A549 (cell line): ENCODE measurements around the gene DEFB115. TPM values are rescaled to one million over a fixed set of nuclear protein-coding genes. Genes with fewer than 3 reads are reported as not detected.

Source experiments
- ATAC-seq, 2 experiments: fragments of 200-7000 bp in 1 of 2; fragments of >200 bp in 1 of 2; cut with Nextera tagmentation in 1 of 2; cut with Tn5 transposase in 1 of 2; 3 replicates each; pipeline versions ENCODE4 v1.8.0 to v1.9.1; 2018 to 2020; ENCODE audit warnings: mild to moderate bottlenecking in 1 of 2, moderate library complexity in 1 of 2
- CTCF ChIA-PET: fragments of 300-600 bp; sonication (Branson Sonifier 250); formaldehyde crosslinking; extraction: SDS; loops from one replicate; lab custom pipeline; 2021; ENCODE audit warnings: antibody characterized with exemption, inconsistent platforms; lab: Yijun Ruan, JAX
- POLR2A ChIA-PET: fragments of 350-600 bp; formaldehyde crosslinking; extraction: SDS; loops from one replicate; lab custom pipeline; 2021; ENCODE audit warnings: antibody characterized with exemption, inconsistent platforms; lab: Yijun Ruan, JAX
- DNase-seq, 2 experiments: peaks; one replicate each; pipeline versions ENCODE4 v3.0.0 to v3.0.0-alpha.2; 2011 to 2016; ENCODE audit warnings: low read depth in 1 of 2, low spot score in 1 of 2
- FAIRE-seq: peaks from 2 replicates; lab custom pipeline; 2011; peaks lifted over from hg19 to GRCh38; lab: Jason Lieb, UNC
- H3K27ac ChIP-seq, 2 experiments: fragments of >200 bp; sonication (Bioruptor Twin); formaldehyde crosslinking; 3 replicates each; pipeline ENCODE4 v1.5.1; 2016 to 2017
- H3K4me1 ChIP-seq: fragments of >200 bp; sonication (Bioruptor Twin); formaldehyde crosslinking; 3 replicates; pipeline ENCODE4 v1.6.1; 2016
- H3K4me2 ChIP-seq: fragments of >200 bp; sonication (Bioruptor Twin); formaldehyde crosslinking; 3 replicates; pipeline ENCODE4 v1.6.1; 2016
- H3K4me3 ChIP-seq: fragments of >200 bp; sonication (Bioruptor Twin); formaldehyde crosslinking; 3 replicates; pipeline ENCODE4 v1.5.1; 2016
- H3K9me3 ChIP-seq: fragments of >200 bp; sonication (Bioruptor Twin); formaldehyde crosslinking; 3 replicates; pipeline ENCODE4 v1.6.1; 2016
- BHLHE40 ChIP-seq: IDR thresholded peaks from 2 replicates; pipeline ENCODE4 v1.6.1; 2012; ENCODE audit warnings: low read depth, low read length, inconsistent platforms
- CBX2 ChIP-seq: fragments of 200-600 bp; sonication (generic); IDR thresholded peaks from 2 replicates; pipeline ENCODE4 v1.6.1; 2016; ENCODE audit warnings: low read depth, mild to moderate bottlenecking, borderline replicate concordance
- CHD4 ChIP-seq: fragments of 200-600 bp; sonication (generic); IDR thresholded peaks from 2 replicates; pipeline ENCODE4 v1.6.1; 2016; ENCODE audit warnings: antibody characterized with exemption, mild to moderate bottlenecking, borderline replicate concordance
- ELK1 ChIP-seq: fragments of 150-350 bp; IDR thresholded peaks from 2 replicates; pipeline ENCODE4 v1.6.1; 2014; ENCODE audit warnings: low read depth, mild to moderate bottlenecking, low read length
- ESRRA ChIP-seq: fragments of 150-350 bp; IDR thresholded peaks from 2 replicates; pipeline ENCODE4 v1.6.1; 2014; ENCODE audit warnings: mild to moderate bottlenecking, low read length, borderline replicate concordance
- HES2 ChIP-seq: fragments of >200 bp; sonication (Bioruptor Twin); formaldehyde crosslinking; IDR thresholded peaks from 2 replicates; pipeline ENCODE4 v1.6.1; 2016
- HOXA7 ChIP-seq: fragments of 250-450 bp; sonication (Bioruptor Pico); IDR thresholded peaks from 2 replicates; pipeline ENCODE4 v1.5.0; 2020; ENCODE audit warnings: mild to moderate bottlenecking, moderate library complexity
- HOXB5 ChIP-seq: fragments of 250-450 bp; sonication (Bioruptor Pico); IDR thresholded peaks from 2 replicates; pipeline ENCODE4 v1.5.0; 2020; ENCODE audit warnings: mild to moderate bottlenecking, moderate library complexity
- NFE2L2 ChIP-seq: fragments of 150-350 bp; conservative IDR thresholded peaks from 2 replicates; pipeline ENCODE4 v1.6.1; 2014; ENCODE audit warnings: low read length
- POLR2A ChIP-seq: IDR thresholded peaks from 2 replicates; pipeline ENCODE4 v1.6.1; 2012; ENCODE audit warnings: mild to moderate bottlenecking, low read length
- RAD21 ChIP-seq, 2 experiments: fragments of >200 bp in 1 of 2; sonication (Bioruptor Twin) in 1 of 2; formaldehyde crosslinking in 1 of 2; IDR thresholded peaks in 1 of 2; conservative IDR thresholded peaks in 1 of 2; 2 replicates in 1 of 2; 3 replicates in 1 of 2; pipeline ENCODE4 v1.6.1; 2012 to 2018; ENCODE audit warnings: inconsistent platforms in 1 of 2
- REST ChIP-seq: fragments of 200-600 bp; sonication (generic); IDR thresholded peaks from 2 replicates; pipeline ENCODE4 v1.6.1; 2016; ENCODE audit warnings: antibody characterized with exemption, mild to moderate bottlenecking, moderate library complexity
- RNF2 ChIP-seq: fragments of 200-600 bp; sonication (generic); IDR thresholded peaks from 2 replicates; pipeline ENCODE4 v1.6.1; 2016; ENCODE audit warnings: low read depth, mild to moderate bottlenecking, antibody characterized with exemption, moderate library complexity, borderline replicate concordance
- SMC3 ChIP-seq: fragments of >200 bp; sonication (Bioruptor Twin); formaldehyde crosslinking; IDR thresholded peaks from 3 replicates; pipeline ENCODE4 v1.6.1; 2018; ENCODE audit warnings: inconsistent platforms
- SREBF2 ChIP-seq: fragments of 450-650 bp; IDR thresholded peaks from 2 replicates; pipeline ENCODE4 v1.6.1; 2014; ENCODE audit warnings: mild to moderate bottlenecking, moderate library complexity
- WGBS: methylation state at CpG from one replicate; pipeline ENCODE4 v1.1.6; 2017; ENCODE audit errors: missing lambda C conversion rate; 5-methylcytosine and 5-hydroxymethylcytosine counted together
- polyA plus RNA-seq, 4 experiments: library from polyadenylated mRNA; depleted of rRNA in 3 of 4; stranded (reverse); fragments of >200 nt; fragmentation: RNase III in 1 of 4; extraction: RNeasy Plus Mini Kit Qiagen cat#74134 plus additional on column Dnase treatment in 1 of 4; gene quantifications; 2 replicates in 3 of 4; 3 replicates in 1 of 4; pipeline ENCODE4 v1.2.3, GENCODE V29; 2011 to 2017
- TF ChIP-seq, protein P1 (sequence below): fragments of 250-450 bp; sonication (Bioruptor Pico); IDR thresholded peaks from 2 replicates; pipeline ENCODE4 v1.5.0; 2020; ENCODE audit warnings: low read depth, mild to moderate bottlenecking, moderate library complexity
- TF ChIP-seq, protein P2 (sequence below): IDR thresholded peaks from 2 replicates; pipeline ENCODE4 v1.6.1; 2012
- TF ChIP-seq, protein P3 (sequence below): fragments of >200 bp; sonication (Bioruptor Twin); formaldehyde crosslinking; IDR thresholded peaks from 3 replicates; pipeline ENCODE4 v1.5.1; 2016
- TF ChIP-seq, protein P4 (sequence below): IDR thresholded peaks from 2 replicates; pipeline ENCODE4 v1.6.1; 2012
- TF ChIP-seq, protein P5 (sequence below): fragments of >200 bp; sonication (Bioruptor Twin); formaldehyde crosslinking; IDR thresholded peaks from 3 replicates; pipeline ENCODE4 v1.6.1; 2016

DEFB115 gene
- polyA plus RNA-seq, 2 of the 4 experiments (the other 2 are of a cell fraction) = not detected

- TF ChIP-seq REST (no peak), ELK1 (no peak), HES2 (no peak)
- TF ChIP-seq, protein P1, sequence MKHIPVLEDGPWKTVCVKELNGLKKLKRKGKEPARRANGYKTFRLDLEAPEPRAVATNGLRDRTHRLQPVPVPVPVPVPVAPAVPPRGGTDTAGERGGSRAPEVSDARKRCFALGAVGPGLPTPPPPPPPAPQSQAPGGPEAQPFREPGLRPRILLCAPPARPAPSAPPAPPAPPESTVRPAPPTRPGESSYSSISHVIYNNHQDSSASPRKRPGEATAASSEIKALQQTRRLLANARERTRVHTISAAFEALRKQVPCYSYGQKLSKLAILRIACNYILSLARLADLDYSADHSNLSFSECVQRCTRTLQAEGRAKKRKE (CRISPR knock-in tag) = no peak
- WGBS = 3% methylated on average over 3 of the region's 3 CpGs
- Histone ChIP-seq H3K4me2 (no peak overlapping the region), H3K4me3 (no peak overlapping the region), H3K27ac (no peak overlapping the region), H3K9me3 (no peaks in the 10 kb centered on the region), H3K4me1 (no peaks in the 10 kb centered on the region)
- ChIA-PET CTCF (interaction anchor here (1.0 kb wide), 1 partner anchor 11 kb away, joined by 4 read pairs; no protein-coding TSS in a partner anchor), POLR2A (no interaction called here)
- DNase-seq (no peak), ATAC-seq (no peak), FAIRE-seq (no peak)
These were observed 505 bp upstream of the DEFB115 start for GRCh38 chr20:31256959-31257358.

DNA sequence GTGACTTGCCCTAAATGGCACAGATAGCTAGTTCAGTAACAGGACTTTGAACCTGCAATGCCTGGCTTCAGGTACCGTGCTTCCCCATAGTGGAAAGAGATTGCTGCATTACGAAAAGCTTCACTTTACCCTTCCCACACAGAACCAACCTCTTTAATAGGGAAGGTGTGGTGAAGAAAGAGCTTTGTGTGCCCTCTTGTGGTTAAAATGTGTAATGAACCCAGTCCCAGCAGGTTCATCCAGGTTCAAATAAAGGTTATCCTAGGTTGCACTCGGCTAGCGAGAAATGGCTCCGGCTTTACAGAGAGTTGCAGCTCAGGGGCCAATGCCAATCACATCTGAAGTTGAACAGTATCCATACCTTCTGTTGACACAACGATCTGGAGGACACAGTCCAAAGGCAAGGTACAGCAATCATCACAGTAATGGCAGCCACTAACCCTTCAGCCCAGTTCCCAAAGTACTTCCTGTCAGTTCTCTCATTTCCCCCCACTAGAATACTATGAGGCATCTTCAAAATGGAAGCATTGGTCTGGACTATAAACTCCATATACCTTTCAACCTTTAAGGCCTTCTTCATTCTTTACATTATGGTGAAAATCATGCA, 3.0 kb downstream of the DEFB115 start:
- no peak for FAIRE-seq
- H3K9me3 ChIP-seq = no peaks in the 10 kb centered on the region
- ChIA-PET POLR2A (no interaction called here), CTCF (interaction anchor here (0.9 to 3.1 kb wide), 9 partner anchors 9 to 1727 kb away, joined by 3 to 14 read pairs (median 8); no protein-coding TSS in a partner anchor)
- no peaks in the 10 kb centered on the region for H3K4me1 ChIP-seq
- H3K4me3 ChIP-seq = no peak overlapping the region
- ATAC-seq = peak in 1 of 2 experiments; percentile 73; a peak in 3 of 6 replicates
- TF ChIP-seq HOXB5 (no peak), NFE2L2 (no peak), RNF2 (no peak), CHD4 (no peak), HES2 (no peak), CBX2 (no peak), BHLHE40 (no peak), ESRRA (no peak), HOXA7 (CRISPR knock-in tag) (no peak), POLR2A (no peak), RAD21 (conservative IDR thresholded peaks at IDR 0.05 in 1 of 2, IDR thresholded peaks at IDR 0.05 in 1 of 2) (peak; percentile 33 to 63; a peak in 3 of 5 replicates), SREBF2 (no peak), SMC3 (peak; percentile 30; the same call in 2 of the 3 replicates)
- TF ChIP-seq, protein P2, sequence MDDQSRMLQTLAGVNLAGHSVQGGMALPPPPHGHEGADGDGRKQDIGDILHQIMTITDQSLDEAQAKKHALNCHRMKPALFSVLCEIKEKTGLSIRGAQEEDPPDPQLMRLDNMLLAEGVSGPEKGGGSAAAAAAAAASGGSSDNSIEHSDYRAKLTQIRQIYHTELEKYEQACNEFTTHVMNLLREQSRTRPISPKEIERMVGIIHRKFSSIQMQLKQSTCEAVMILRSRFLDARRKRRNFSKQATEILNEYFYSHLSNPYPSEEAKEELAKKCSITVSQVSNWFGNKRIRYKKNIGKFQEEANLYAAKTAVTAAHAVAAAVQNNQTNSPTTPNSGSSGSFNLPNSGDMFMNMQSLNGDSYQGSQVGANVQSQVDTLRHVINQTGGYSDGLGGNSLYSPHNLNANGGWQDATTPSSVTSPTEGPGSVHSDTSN = no peak
- TF ChIP-seq, protein P3, sequence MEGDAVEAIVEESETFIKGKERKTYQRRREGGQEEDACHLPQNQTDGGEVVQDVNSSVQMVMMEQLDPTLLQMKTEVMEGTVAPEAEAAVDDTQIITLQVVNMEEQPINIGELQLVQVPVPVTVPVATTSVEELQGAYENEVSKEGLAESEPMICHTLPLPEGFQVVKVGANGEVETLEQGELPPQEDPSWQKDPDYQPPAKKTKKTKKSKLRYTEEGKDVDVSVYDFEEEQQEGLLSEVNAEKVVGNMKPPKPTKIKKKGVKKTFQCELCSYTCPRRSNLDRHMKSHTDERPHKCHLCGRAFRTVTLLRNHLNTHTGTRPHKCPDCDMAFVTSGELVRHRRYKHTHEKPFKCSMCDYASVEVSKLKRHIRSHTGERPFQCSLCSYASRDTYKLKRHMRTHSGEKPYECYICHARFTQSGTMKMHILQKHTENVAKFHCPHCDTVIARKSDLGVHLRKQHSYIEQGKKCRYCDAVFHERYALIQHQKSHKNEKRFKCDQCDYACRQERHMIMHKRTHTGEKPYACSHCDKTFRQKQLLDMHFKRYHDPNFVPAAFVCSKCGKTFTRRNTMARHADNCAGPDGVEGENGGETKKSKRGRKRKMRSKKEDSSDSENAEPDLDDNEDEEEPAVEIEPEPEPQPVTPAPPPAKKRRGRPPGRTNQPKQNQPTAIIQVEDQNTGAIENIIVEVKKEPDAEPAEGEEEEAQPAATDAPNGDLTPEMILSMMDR = 0 out of 3 replicates have a peak, but pooled peaks have one; percentile 25
- TF ChIP-seq, protein P4, sequence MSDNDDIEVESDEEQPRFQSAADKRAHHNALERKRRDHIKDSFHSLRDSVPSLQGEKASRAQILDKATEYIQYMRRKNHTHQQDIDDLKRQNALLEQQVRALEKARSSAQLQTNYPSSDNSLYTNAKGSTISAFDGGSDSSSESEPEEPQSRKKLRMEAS = no peak
- TF ChIP-seq, protein P5, sequence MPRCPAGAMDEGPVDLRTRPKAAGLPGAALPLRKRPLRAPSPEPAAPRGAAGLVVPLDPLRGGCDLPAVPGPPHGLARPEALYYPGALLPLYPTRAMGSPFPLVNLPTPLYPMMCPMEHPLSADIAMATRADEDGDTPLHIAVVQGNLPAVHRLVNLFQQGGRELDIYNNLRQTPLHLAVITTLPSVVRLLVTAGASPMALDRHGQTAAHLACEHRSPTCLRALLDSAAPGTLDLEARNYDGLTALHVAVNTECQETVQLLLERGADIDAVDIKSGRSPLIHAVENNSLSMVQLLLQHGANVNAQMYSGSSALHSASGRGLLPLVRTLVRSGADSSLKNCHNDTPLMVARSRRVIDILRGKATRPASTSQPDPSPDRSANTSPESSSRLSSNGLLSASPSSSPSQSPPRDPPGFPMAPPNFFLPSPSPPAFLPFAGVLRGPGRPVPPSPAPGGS = no peak
- no peak overlapping the region for H3K27ac ChIP-seq
- WGBS = 2% methylated on average over 6 of the region's 6 CpGs
- DNase-seq = peak; percentile 22 to 44
- no peak overlapping the region for H3K4me2 ChIP-seq
